GM12878 (cell line): ENCODE data around the gene FCER2. TPM values are rescaled to one million over a fixed set of nuclear protein-coding genes. Genes with fewer than 3 reads are reported as not detected.

Source experiments
- BRCA1 ChIP-seq: IDR thresholded peaks from 2 replicates; pipeline ENCODE4 v1.6.1; 2011; ENCODE audit warnings: low read depth, low read length, improper control_type of control experiment
- CEBPZ ChIP-seq: fragments of 150-350 bp; IDR thresholded peaks from 2 replicates; pipeline ENCODE4 v1.6.1; 2016; ENCODE audit warnings: low read depth, low read length
- FOXM1 ChIP-seq: IDR thresholded peaks from 2 replicates; pipeline ENCODE4 v1.6.1; 2012; ENCODE audit warnings: low read depth, mild to moderate bottlenecking, inconsistent platforms, low read length, moderate library complexity
- NFYA ChIP-seq: IDR thresholded peaks from 2 replicates; pipeline ENCODE4 v1.6.1; 2011; ENCODE audit warnings: low read depth, mild to moderate bottlenecking, low read length, improper control_type of control experiment, borderline replicate concordance
- ZBED1 ChIP-seq: IDR thresholded peaks from 2 replicates; pipeline ENCODE4 v1.6.1; 2016; ENCODE audit warnings: borderline replicate concordance
- ZNF217 ChIP-seq: fragments of 450-650 bp; IDR thresholded peaks from 2 replicates; pipeline ENCODE4 v1.6.1; 2017; ENCODE audit warnings: antibody characterized with exemption, mild to moderate bottlenecking
- polyA plus RNA-seq, 11 experiments: library from polyadenylated mRNA; depleted of rRNA in 4 of 11; unstranded in 6 of 11; stranded (reverse) in 5 of 11; fragments of >200 nt; fragmentation: Nextera tagmentation in 4 of 11; fragmentation: Illumina TruSeq in 1 of 11; extraction: Ambion mirVana in 4 of 11; extraction: Trizol in 1 of 11; gene quantifications; 1 replicate in 1 of 11; 2 replicates in 10 of 11; pipeline versions ENCODE4 v1.2.1 to v1.2.3, GENCODE V29; 2011 to 2016; ENCODE audit warnings: inconsistent platforms in 2 of 11, missing spikeins in 2 of 11, low read depth in 1 of 11
- total RNA-seq, 4 experiments: library from RNA; depleted of rRNA in 3 of 4; stranded (reverse); fragments of >200 nt in 3 of 4; fragmentation: Illumina TruSeq in 1 of 4; extraction: Trizol in 1 of 4; gene quantifications; 2 replicates each; pipeline versions ENCODE4 v1.2.1 to v1.2.3, GENCODE V29; 2013 to 2021
- TF ChIP-seq, protein P1 (sequence below): fragments of 450-650 bp; IDR thresholded peaks from 2 replicates; pipeline ENCODE4 v1.6.1; 2017; ENCODE audit warnings: mild to moderate bottlenecking, moderate library complexity
- TF ChIP-seq, protein P2 (sequence below): fragments of 450-650 bp; IDR thresholded peaks from 2 replicates; pipeline ENCODE4 v1.6.1; 2018; ENCODE audit warnings: borderline replicate concordance, mild to moderate bottlenecking; ENCODE audit not compliant: partially characterized antibody
- TF ChIP-seq, protein P3 (sequence below): fragments of 450-650 bp; formaldehyde crosslinking; IDR thresholded peaks from 2 replicates; pipeline ENCODE4 v1.4.0; 2022; ENCODE audit warnings: mild to moderate bottlenecking, moderate library complexity
- TF ChIP-seq, protein P4 (sequence below): IDR thresholded peaks from 2 replicates; pipeline ENCODE4 v1.6.1; 2012; ENCODE audit warnings: low read length, inconsistent platforms

FCER2 gene
- total and polyA plus RNA-seq, 10 of the 15 experiments (the other 5 are each of a cell fraction or from before 2014, with no cell fraction given), result 44.0 to 424 (median 241) TPM

- TF ChIP-seq, protein P1, sequence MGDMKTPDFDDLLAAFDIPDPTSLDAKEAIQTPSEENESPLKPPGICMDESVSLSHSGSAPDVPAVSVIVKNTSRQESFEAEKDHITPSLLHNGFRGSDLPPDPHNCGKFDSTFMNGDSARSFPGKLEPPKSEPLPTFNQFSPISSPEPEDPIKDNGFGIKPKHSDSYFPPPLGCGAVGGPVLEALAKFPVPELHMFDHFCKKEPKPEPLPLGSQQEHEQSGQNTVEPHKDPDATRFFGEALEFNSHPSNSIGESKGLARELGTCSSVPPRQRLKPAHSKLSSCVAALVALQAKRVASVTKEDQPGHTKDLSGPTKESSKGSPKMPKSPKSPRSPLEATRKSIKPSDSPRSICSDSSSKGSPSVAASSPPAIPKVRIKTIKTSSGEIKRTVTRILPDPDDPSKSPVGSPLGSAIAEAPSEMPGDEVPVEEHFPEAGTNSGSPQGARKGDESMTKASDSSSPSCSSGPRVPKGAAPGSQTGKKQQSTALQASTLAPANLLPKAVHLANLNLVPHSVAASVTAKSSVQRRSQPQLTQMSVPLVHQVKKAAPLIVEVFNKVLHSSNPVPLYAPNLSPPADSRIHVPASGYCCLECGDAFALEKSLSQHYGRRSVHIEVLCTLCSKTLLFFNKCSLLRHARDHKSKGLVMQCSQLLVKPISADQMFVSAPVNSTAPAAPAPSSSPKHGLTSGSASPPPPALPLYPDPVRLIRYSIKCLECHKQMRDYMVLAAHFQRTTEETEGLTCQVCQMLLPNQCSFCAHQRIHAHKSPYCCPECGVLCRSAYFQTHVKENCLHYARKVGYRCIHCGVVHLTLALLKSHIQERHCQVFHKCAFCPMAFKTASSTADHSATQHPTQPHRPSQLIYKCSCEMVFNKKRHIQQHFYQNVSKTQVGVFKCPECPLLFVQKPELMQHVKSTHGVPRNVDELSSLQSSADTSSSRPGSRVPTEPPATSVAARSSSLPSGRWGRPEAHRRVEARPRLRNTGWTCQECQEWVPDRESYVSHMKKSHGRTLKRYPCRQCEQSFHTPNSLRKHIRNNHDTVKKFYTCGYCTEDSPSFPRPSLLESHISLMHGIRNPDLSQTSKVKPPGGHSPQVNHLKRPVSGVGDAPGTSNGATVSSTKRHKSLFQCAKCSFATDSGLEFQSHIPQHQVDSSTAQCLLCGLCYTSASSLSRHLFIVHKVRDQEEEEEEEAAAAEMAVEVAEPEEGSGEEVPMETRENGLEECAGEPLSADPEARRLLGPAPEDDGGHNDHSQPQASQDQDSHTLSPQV, result 0 out of 2 replicates have a peak, but pooled peaks have one; percentile 34
- peak; percentile 81; the same call in 1 of the 2 replicates for TF ChIP-seq ZBED1
- TF ChIP-seq, protein P2, sequence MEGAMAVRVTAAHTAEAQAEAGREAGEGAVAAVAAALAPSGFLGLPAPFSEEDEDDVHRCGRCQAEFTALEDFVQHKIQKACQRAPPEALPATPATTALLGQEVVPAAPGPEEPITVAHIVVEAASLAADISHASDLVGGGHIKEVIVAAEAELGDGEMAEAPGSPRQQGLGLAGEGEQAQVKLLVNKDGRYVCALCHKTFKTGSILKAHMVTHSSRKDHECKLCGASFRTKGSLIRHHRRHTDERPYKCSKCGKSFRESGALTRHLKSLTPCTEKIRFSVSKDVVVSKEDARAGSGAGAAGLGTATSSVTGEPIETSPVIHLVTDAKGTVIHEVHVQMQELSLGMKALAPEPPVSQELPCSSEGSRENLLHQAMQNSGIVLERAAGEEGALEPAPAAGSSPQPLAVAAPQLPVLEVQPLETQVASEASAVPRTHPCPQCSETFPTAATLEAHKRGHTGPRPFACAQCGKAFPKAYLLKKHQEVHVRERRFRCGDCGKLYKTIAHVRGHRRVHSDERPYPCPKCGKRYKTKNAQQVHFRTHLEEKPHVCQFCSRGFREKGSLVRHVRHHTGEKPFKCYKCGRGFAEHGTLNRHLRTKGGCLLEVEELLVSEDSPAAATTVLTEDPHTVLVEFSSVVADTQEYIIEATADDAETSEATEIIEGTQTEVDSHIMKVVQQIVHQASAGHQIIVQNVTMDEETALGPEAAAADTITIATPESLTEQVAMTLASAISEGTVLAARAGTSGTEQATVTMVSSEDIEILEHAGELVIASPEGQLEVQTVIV, result no peak
- no peak for TF ChIP-seq BRCA1
- peak; percentile 88 for TF ChIP-seq FOXM1
- no peak for TF ChIP-seq NFYA
- TF ChIP-seq, protein P3, sequence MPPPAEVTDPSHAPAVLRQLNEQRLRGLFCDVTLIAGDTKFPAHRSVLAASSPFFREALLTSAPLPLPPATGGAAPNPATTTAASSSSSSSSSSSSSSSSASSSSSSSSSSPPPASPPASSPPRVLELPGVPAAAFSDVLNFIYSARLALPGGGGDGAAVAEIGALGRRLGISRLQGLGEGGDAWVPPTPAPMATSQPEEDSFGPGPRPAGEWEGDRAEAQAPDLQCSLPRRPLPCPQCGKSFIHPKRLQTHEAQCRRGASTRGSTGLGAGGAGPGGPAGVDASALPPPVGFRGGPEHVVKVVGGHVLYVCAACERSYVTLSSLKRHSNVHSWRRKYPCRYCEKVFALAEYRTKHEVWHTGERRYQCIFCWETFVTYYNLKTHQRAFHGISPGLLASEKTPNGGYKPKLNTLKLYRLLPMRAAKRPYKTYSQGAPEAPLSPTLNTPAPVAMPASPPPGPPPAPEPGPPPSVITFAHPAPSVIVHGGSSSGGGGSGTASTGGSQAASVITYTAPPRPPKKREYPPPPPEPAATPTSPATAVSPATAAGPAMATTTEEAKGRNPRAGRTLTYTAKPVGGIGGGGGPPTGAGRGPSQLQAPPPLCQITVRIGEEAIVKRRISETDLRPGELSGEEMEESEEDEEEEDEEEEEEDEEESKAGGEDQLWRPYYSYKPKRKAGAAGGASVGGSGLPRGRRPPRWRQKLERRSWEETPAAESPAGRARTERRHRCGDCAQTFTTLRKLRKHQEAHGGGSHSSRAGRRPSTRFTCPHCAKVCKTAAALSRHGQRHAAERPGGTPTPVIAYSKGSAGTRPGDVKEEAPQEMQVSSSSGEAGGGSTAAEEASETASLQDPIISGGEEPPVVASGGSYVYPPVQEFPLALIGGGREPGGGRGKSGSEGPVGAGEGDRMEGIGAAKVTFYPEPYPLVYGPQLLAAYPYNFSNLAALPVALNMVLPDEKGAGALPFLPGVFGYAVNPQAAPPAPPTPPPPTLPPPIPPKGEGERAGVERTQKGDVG (CRISPR knock-in tag), result no peak
- TF ChIP-seq ZNF217, result peak; percentile 99
- TF ChIP-seq, protein P4, sequence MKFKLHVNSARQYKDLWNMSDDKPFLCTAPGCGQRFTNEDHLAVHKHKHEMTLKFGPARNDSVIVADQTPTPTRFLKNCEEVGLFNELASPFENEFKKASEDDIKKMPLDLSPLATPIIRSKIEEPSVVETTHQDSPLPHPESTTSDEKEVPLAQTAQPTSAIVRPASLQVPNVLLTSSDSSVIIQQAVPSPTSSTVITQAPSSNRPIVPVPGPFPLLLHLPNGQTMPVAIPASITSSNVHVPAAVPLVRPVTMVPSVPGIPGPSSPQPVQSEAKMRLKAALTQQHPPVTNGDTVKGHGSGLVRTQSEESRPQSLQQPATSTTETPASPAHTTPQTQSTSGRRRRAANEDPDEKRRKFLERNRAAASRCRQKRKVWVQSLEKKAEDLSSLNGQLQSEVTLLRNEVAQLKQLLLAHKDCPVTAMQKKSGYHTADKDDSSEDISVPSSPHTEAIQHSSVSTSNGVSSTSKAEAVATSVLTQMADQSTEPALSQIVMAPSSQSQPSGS, result peak; percentile 97
- no peak for TF ChIP-seq CEBPZ
Observed at GRCh38 chr19:7701654-7702457, at the start of gene FCER2 (continued).
